Kidney tubule cell (primary cell): ENCODE data around the gene ACADM.
A peak's percentile ranks its signal among the peaks of the same experiment; 100 is the strongest.
"Not testable (repeated sequence)": the region's sequence is repeated elsewhere in the genome, so short reads cannot be mapped to it uniquely, and the experiment has no call there.

Source experiments
- DNase-seq: peaks from one replicate; pipeline ENCODE4 v3.0.0-alpha.2; 2018; ENCODE audit warnings: low spot score

Gene ACADM

GRCh38 chr1:75742047-75742625, 17.6 kb downstream of the ACADM start:
- DNase-seq: no peak

- no peak for DNase-seq
Measured at GRCh38 chr1:75745276-75745675, 20.8 kb downstream of the ACADM start.

- not testable (repeated sequence) for DNase-seq
Measured at GRCh38 chr1:75757210-75757609, 32.7 kb downstream of the ACADM start.

- not testable (repeated sequence) for DNase-seq
Measured at GRCh38 chr1:75758543-75758942, 34.0 kb downstream of the ACADM start.

- no peak for DNase-seq
Measured at GRCh38 chr1:75764057-75764655, 39.6 kb downstream of the ACADM start.

- peak; percentile 80 for DNase-seq
Measured at GRCh38 chr1:75765697-75766355, 41.3 kb downstream of the ACADM start.

- peak; percentile 58 for DNase-seq
Measured at GRCh38 chr1:75768016-75768415, 43.5 kb downstream of the ACADM start.

- DNase-seq: no peak
Measured at GRCh38 chr1:75770761-75771160, 46.3 kb downstream of the ACADM start.

GRCh38 chr1:75771978-75772377, 47.5 kb downstream of the ACADM start:
- no peak for DNase-seq

GRCh38 chr1:75777812-75778211, 53.3 kb downstream of the ACADM start:
- not testable (repeated sequence) for DNase-seq

GRCh38 chr1:75778694-75779093, 54.2 kb downstream of the ACADM start:
- DNase-seq: not testable (repeated sequence)

- not testable (repeated sequence) for DNase-seq
Measured at GRCh38 chr1:75780183-75780582, 55.7 kb downstream of the ACADM start.

GRCh38 chr1:75783920-75784319, 59.4 kb downstream of the ACADM start:
- not testable (repeated sequence) for DNase-seq

- no peak for DNase-seq
Measured at GRCh38 chr1:75785320-75785982, 60.9 kb downstream of the ACADM start.

- DNase-seq: peak; percentile 97
Measured at GRCh38 chr1:75785983-75786853, 61.7 kb downstream of the ACADM start, which contains the start of gene RABGGTB. Gene RABGGTB, plus strand, starts transcription at chr1:75786256. Its CDS starts 16 bp downstream, at chr1:75786272.

- DNase-seq: no peak
Measured at GRCh38 chr1:75786901-75787493, 62.5 kb downstream of the ACADM start.

GRCh38 chr1:75787524-75787923, 63.0 kb downstream of the ACADM start:
- DNase-seq: no peak

GRCh38 chr1:75789988-75790387, 65.5 kb downstream of the ACADM start:
- no peak for DNase-seq

GRCh38 chr1:75791022-75791421, 66.5 kb downstream of the ACADM start:
- peak; percentile 37 for DNase-seq

- no peak for DNase-seq
Measured at GRCh38 chr1:75792091-75792490, 67.6 kb downstream of the ACADM start.

- DNase-seq: no peak
Measured at GRCh38 chr1:75794382-75794781, 69.9 kb downstream of the ACADM start.
